ENCODE measurements around the gene DAGLA. TPM values are rescaled to one million over a fixed set of nuclear protein-coding genes. Genes with fewer than 3 reads are reported as not detected.

DAGLA gene
- total and polyA plus RNA-seq, 2 of the 13 experiments (the other 11 are each of a cell fraction or from before 2014, with no cell fraction given), result 2.6 to 3.9 TPM

DNA sequence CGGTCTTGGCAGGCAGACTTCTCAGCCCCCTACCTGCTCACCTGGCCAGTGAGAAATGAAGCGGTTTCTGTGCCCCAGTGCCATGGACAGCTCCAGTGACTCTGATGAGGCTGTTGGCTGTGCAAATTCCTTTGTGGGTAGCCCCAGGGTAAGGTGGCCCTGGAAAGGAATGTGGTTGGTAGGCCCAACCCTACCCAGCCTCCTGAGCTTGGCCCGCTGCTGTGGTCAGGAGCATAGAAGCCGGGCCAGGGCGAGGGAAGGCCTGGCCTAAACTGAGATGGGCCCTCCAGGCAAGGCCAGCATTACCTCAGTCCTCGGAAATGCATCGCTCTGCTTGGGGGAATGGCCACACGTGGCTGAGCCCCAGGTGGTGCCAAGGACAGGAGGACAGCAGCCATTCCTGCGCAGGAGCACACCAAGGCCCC is 16.9 kb downstream of the DAGLA start:
- FAIRE-seq (no peak), DNase-seq (ENCODE audit: low spot score) (no peak), ATAC-seq (no peak)
- ChIA-PET POLR2A (interaction anchor here (1.1 kb wide), 1 partner anchor 16 kb away, joined by 3 read pairs; no protein-coding TSS in a partner anchor), CTCF (ENCODE audit: low intra/inter-chr PET ratio, low total read pairs) (no interaction called here)
- Histone ChIP-seq H3K27ac (ENCODE audit: extremely low read length, insufficient read depth, low read length) (no peak overlapping the region), H4K20me1 (ENCODE audit: insufficient read depth, low read length) (peaks cover 11% of the 10 kb centered on the region), H3K79me2 (ENCODE audit: insufficient read depth, low read length) (peaks cover 31% of the 10 kb centered on the region), H3K9ac (ENCODE audit: insufficient read depth, low read depth, low read length) (no peak overlapping the region), H3K4me1 (ENCODE audit: insufficient read depth, low read length) (peaks cover 57% of the 10 kb centered on the region), H3K27me3 (ENCODE audit: control insufficient read depth in 1 of 2, insufficient read depth in 2 of 2, low read length in 2 of 2) (no peaks in the 10 kb centered on the region), H3K9me3 (ENCODE audit: low read length) (no peaks in the 10 kb centered on the region), H2AFZ (ENCODE audit: low read length) (no peak overlapping the region), H3K4me2 (ENCODE audit: low read depth, low read length) (no peak overlapping the region), H3K4me3 (replicated peaks in 1 of 3; ENCODE audit: insufficient read depth in 1 of 3, low read depth in 2 of 3, low read length in 3 of 3) (no peak overlapping the region), H3K36me3 (replicated peaks in 1 of 2; ENCODE audit: control insufficient read depth in 1 of 2, insufficient read depth in 2 of 2, low read length in 2 of 2) (no peaks in the 10 kb centered on the region; a peak in 1 of 5 replicates)
- intact Hi-C loops (cut with micrococcal nuclease; ENCODE audit: unreplicated experiment), result no loop called here
- WGBS (ENCODE audit: low lambda C conversion rate), result 93% methylated on average over 3 of the region's 9 CpGs
- BruUV-seq (replicated peaks), result no TSS peak
- in situ Hi-C loops (cut with HindIII; ENCODE audit: extremely low pct_ligation_motif_present, low pct_unique_long_range_greater_than_20kb), result no loop called here
- TF ChIP-seq SNAPC4 (CRISPR knock-in tag; IDR thresholded peaks at IDR 0.05) (no peak), GPN1 (CRISPR knock-in tag; IDR thresholded peaks at IDR 0.05; ENCODE audit: borderline replicate concordance) (no peak), HHEX (CRISPR knock-in tag; IDR thresholded peaks at IDR 0.05) (no peak), ZNF619 (CRISPR knock-in tag; IDR thresholded peaks at IDR 0.05) (no peak), ETS1 (CRISPR knock-in tag; IDR thresholded peaks at IDR 0.05) (no peak), JDP2 (CRISPR knock-in tag; IDR thresholded peaks at IDR 0.05; ENCODE audit: borderline replicate concordance) (no peak), EZH2 (conservative IDR thresholded peaks at IDR 0.05; ENCODE audit: low read depth, low read length) (no peak), ZFP36L1 (CRISPR knock-in tag; IDR thresholded peaks at IDR 0.05) (no peak), ZFYVE20 (CRISPR knock-in tag; IDR thresholded peaks at IDR 0.05; ENCODE audit: borderline replicate concordance, low read depth) (no peak), ZNF20 (CRISPR knock-in tag; IDR thresholded peaks at IDR 0.05) (no peak), ZNF563 (CRISPR knock-in tag; IDR thresholded peaks at IDR 0.05) (no peak), ATRX (CRISPR knock-in tag; IDR thresholded peaks at IDR 0.05; ENCODE audit: borderline replicate concordance) (no peak), ZNF746 (CRISPR knock-in tag; IDR thresholded peaks at IDR 0.05) (no peak)
- TF ChIP-seq, protein P1, sequence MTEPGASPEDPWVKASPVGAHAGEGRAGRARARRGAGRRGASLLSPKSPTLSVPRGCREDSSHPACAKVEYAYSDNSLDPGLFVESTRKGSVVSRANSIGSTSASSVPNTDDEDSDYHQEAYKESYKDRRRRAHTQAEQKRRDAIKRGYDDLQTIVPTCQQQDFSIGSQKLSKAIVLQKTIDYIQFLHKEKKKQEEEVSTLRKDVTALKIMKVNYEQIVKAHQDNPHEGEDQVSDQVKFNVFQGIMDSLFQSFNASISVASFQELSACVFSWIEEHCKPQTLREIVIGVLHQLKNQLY (CRISPR knock-in tag; IDR thresholded peaks at IDR 0.05), result no peak
- TF ChIP-seq, protein P2, sequence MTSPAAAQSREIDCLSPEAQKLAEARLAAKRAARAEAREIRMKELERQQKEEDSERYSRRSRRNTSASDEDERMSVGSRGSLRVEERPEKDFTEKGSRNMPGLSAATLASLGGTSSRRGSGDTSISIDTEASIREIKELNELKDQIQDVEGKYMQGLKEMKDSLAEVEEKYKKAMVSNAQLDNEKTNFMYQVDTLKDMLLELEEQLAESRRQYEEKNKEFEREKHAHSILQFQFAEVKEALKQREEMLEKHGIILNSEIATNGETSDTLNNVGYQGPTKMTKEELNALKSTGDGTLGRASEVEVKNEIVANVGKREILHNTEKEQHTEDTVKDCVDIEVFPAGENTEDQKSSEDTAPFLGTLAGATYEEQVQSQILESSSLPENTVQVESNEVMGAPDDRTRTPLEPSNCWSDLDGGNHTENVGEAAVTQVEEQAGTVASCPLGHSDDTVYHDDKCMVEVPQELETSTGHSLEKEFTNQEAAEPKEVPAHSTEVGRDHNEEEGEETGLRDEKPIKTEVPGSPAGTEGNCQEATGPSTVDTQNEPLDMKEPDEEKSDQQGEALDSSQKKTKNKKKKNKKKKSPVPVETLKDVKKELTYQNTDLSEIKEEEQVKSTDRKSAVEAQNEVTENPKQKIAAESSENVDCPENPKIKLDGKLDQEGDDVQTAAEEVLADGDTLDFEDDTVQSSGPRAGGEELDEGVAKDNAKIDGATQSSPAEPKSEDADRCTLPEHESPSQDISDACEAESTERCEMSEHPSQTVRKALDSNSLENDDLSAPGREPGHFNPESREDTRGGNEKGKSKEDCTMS (CRISPR knock-in tag; conservative IDR thresholded peaks at IDR 0.05), result no peak
- TF ChIP-seq, protein P3, sequence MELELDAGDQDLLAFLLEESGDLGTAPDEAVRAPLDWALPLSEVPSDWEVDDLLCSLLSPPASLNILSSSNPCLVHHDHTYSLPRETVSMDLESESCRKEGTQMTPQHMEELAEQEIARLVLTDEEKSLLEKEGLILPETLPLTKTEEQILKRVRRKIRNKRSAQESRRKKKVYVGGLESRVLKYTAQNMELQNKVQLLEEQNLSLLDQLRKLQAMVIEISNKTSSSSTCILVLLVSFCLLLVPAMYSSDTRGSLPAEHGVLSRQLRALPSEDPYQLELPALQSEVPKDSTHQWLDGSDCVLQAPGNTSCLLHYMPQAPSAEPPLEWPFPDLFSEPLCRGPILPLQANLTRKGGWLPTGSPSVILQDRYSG (CRISPR knock-in tag; IDR thresholded peaks at IDR 0.05), result no peak
